K562 (cell line): ENCODE results near the gene MTO1. TPM values are rescaled to one million over a fixed set of nuclear protein-coding genes. Genes with fewer than 3 reads are reported as not detected.
A peak's percentile ranks its signal among the peaks of the same experiment; 100 is the strongest.

Source experiments
- CHD7 ChIP-seq: fragments of 200-600 bp; sonication (generic); IDR thresholded peaks from one replicate; pipeline ENCODE4 v1.6.1; 2012; ENCODE audit warnings: mild to moderate bottlenecking, low read depth, low read length, inconsistent platforms
- CTCFL ChIP-seq: IDR thresholded peaks from 2 replicates; pipeline ENCODE4 v1.6.1; 2011; ENCODE audit warnings: borderline replicate concordance, low read depth, mild to moderate bottlenecking, moderate library complexity, low read length; ENCODE audit not compliant: insufficient read depth, poor library complexity, severe bottlenecking
- CUX1 ChIP-seq: fragments of 200-800 bp; sonication (Bioruptor generic); IDR thresholded peaks from 2 replicates; pipeline ENCODE4 v1.6.1; 2016; ENCODE audit warnings: missing genetic modification characterization, missing compliant biosample characterization
- SUPT5H ChIP-seq: fragments of 450-650 bp; IDR thresholded peaks from 2 replicates; pipeline ENCODE4 v1.6.1; 2016
- VEZF1 ChIP-seq: fragments of 200-800 bp; sonication (Bioruptor generic); IDR thresholded peaks from 2 replicates; pipeline ENCODE4 v1.6.1; 2017; ENCODE audit warnings: missing genetic modification characterization, missing compliant biosample characterization
- polyA plus RNA-seq, 8 experiments: library from polyadenylated mRNA; depleted of rRNA in 4 of 8; stranded (reverse) in 5 of 8; unstranded in 3 of 8; fragments of >200 nt; fragmentation: Nextera tagmentation in 2 of 8; fragmentation: Illumina TruSeq in 1 of 8; extraction: Ambion mirVana in 2 of 8; extraction: Trizol in 1 of 8; gene quantifications; 2 replicates each; pipeline versions ENCODE4 v1.2.1 to v1.2.3, GENCODE V29; 2011 to 2014; ENCODE audit warnings: inconsistent platforms in 1 of 8, missing spikeins in 1 of 8
- total RNA-seq, 7 experiments: library from RNA; depleted of rRNA in 6 of 7; stranded (reverse); fragments of >200 nt in 6 of 7; fragmentation: Illumina TruSeq in 2 of 7; extraction: Trizol in 2 of 7; gene quantifications; 2 replicates each; pipeline versions ENCODE4 v1.2.1 to v1.2.3, GENCODE V29; 2011 to 2021; ENCODE audit warnings: low replicate concordance in 1 of 7

Gene MTO1
- total and polyA plus RNA-seq, 9 of the 15 experiments (the other 6 are each of a cell fraction or from before 2014, with no cell fraction given) = 33.4 to 62.3 (median 50.6) TPM

GRCh38 chr6:73520688-73521350, 59.3 kb downstream of the MTO1 start, which contains the start of gene EEF1A1 (continued):
- TF ChIP-seq CHD7 = no peak
- TF ChIP-seq SUPT5H = peak; percentile 100
- TF ChIP-seq CUX1 (CRISPR knock-in tag) = no peak
- TF ChIP-seq CTCFL = no peak
- peak; percentile 95 for TF ChIP-seq VEZF1 (CRISPR knock-in tag)
